NCI-H2107 treated with DMSO at 0.1 percent for 48 hours (cell line): ENCODE results near the gene LCMT1.
"Not testable (repeated sequence)": the region's sequence is repeated elsewhere in the genome, so short reads cannot be mapped to it uniquely, and the experiment has no call there.

Source experiments
- DNase-seq: peaks from one replicate; lab custom pipeline; 2025; ENCODE audit not compliant: unreplicated experiment; lab: John Stamatoyannopoulos, UW

LCMT1 gene

DNA sequence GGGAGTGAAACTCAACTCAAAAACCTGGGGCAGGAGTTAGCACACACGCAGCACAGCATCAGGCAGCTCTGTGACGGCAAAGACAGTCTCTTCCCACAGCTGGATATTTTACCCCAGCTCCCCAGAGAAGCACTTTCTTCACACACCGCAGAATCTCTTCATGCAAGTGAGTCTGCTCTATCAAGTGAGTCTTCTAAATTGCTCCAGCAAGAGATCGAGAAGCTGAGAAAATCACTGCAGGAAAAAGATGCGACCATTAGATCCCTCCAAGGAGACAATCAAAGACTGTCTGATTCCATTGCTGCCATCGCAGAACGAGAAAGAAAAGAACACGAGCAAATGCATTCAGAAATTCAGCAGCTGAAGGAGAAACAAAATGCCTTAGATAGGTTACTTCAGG is 16.9 kb upstream of the LCMT1 start:
- no peak for DNase-seq

DNA sequence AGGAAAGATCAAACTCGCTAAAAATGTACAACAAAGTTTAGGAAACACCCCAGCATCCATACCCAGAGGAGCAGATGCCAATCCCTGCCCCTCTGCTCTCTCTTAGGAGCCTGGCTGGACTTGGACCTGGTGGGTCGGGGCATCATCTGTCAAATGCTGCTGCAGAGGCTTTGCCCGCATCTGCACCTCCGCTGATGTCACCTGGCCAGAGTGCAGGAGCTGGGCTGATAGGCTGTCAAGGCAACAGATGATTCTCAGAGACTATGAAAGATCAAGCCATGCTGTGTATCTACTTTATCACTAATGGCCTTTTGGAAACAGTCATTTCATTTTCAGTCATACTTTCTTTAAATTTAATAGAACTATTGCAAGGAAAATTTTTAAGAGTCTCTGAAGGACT is 15.9 kb upstream of the LCMT1 start:
- no peak for DNase-seq

DNA sequence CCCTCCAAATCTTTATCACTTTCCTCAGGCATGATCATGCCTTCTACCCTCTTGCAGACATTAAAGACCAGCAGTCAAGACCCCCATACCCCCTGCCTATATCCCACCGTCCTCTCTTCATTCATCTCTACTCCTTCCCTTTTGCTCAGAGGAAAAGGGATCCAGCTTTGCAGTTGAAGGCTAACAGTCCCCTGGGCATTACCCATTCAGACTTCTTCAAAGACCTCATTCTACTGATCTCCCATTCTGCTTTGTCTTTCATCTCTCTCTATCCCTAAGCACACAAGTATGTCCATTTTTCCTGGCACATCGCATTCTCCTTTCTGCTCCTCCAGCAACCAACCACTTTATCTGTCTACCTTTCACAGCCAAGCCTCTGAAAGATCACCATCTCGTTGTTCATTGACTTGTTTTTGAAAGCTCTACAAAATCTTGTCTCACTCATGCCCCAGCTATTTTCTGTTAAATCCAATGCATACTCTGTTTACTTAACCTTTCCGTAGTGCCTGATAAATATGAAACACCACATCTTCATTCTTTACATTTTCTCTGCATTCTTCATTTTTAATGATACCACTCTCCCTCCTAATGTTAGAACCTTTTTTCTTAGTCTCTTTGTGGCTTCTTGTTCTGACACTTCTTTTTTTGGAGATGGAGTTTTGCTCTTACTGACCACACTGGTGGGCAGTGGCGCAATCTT is 14.1 kb upstream of the LCMT1 start:
- DNase-seq = no peak

DNA sequence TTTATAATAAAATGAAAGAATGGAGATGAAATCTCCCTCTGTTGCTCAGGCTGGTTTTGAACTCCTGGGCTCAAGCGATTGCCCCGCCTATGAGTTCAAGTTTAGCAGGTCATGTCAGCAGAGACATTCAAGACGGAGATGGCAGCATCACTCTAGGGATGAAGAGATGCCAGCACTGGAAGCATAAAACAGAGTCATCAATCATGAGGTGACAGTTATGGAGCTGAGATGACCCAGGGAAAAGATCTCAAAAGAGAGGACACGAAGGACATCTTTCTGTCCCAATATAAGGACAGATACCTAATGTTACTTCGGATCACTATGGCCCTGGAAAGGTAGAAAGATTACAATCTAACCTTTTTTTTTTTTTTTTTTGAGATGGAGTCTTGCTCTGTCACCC is 11.0 kb upstream of the LCMT1 start:
- no peak for DNase-seq

DNA sequence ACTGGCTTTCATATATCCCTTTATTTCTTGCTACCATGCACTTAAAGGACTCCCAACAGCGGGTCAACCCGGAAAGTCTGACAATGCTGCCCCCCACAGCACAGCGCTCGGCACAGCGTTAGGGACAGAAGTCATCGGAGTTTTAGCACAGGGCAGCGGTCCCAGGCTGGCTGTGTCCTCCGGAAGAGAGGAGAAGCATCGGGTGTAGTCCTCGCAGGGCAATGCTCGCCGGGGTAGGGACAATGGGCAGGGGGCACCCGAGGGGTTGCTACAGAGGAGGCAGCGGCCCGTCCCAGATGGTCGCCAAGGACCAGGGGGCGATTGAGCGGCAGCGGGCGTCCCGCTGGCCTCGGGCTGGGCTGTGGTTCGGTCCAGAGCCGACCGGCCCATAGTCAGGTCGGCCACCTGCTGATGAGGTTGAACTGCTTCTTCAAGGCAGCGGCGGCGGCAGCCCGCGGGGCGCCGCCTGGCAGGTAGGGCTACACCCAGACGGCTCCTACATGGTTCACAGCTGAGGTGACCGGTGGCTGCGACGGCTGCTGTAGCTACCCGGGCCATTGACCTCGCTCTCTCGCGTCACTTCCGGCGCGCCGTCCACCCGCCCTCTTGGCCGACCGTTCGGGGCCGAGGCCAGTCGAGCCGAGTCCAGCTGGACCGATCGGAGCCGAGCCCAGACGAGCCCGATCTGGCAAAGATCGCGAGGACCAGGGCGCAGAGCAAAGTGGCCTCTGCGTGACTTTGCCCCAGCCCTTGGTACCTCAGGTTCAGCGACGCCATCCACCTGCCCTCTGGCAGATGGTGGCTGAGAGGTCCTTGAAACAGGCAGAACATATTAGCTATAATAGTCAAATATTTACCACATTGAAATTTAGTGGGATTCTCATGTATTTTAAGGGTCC is 4.7 kb upstream of the LCMT1 start:
- peak; percentile 43 for DNase-seq

DNA sequence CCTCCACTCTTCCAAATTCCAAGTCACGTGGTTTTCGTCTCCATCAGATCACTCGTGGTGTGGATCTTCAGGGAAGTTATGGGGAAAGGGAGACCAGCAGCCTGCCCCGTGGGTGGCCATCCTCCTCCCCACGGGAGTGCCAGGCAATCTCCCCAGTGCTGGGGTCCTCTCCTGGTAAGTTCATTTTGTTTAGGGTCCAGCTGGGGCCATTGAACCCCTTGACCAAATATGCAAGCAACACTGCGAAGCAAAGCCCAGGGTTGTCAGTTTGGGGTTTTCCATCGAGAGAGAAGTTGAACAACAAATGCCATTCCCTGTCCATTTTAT is 4.1 kb upstream of the LCMT1 start:
- no peak for DNase-seq

DNA sequence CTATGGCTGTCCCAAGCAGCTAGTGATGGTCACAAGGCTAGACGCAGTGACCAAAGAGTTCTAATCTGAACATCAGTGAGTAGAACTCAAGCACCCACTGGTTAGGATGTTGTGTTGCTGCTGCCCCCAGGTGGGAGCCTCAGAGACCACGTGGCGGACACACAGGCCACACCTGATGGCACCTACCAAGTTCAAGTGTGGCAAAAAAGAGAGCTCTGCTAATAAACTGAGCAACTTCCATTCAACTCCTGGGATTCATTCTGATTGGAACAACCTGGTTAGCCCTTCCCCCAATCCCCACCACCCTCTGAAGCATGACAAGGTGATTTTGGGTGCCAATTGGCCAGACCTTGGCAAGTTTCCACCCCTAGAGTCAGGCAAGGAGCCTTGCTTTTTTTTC is 3.5 kb upstream of the LCMT1 start:
- no peak for DNase-seq

DNA sequence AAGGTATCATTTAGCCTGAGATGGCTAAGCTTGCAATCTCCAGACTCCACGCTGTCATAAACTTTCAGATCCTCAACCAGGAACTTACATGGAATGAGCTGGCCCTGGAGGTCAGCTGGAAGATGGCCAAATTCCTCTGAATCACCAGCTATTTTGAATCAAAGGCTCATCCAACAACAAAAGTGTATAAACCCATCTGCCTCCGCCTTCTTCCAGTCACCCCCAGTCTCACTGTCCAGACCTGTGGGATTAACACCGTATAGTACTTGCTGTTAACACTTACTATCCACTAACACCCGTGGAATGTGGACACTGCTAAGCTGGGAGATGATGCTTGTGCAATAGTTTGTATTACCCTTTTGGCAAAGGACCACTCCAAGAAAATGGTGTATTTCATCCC is 1.9 kb upstream of the LCMT1 start:
- no peak for DNase-seq

DNA sequence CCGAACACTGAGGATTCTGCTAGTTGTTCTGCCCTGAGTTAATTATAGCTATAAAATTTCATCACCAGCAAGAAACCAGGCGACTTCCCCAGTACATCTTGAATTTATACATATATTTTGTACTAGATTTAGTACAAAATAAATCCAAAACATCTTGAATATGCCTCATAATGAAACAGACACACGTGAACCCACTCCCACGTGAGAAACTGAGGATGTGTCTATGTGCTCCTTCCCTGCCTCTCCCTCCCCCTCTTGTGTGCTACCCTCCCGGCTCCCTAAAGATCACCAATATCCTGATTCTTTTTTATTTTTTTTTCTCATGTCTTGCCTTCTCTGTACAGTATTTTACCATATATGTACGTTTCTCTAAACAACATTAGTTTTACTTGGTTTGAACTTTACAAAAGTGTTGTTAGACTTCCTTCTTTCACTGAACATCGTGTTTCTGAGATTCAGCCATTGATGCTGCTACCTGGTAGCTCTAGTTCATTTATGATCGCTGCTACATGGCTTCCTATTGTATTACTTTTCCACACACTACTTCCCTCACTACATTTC is 1.1 kb upstream of the LCMT1 start:
- peak; percentile 23 for DNase-seq

DNA sequence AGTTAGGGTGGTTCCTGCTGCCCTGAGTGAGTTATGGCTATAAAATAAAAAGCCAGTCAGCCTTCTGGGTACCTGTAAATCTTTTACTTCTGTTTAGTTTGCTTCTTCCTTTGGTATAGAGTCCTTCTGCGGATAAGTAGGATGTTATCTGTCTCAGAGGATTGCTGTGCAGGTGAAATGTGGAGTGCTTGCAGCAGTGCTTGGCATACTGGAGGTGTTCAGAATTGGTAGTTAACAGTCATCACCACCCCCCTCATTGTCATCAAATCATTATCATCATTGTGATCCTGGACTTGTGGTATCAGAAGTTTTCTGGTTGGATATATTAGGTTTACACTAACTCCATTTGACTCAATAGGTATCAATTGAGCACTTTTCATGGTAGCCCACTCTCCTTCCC is 2.6 kb downstream of the LCMT1 start:
- DNase-seq = no peak

DNA sequence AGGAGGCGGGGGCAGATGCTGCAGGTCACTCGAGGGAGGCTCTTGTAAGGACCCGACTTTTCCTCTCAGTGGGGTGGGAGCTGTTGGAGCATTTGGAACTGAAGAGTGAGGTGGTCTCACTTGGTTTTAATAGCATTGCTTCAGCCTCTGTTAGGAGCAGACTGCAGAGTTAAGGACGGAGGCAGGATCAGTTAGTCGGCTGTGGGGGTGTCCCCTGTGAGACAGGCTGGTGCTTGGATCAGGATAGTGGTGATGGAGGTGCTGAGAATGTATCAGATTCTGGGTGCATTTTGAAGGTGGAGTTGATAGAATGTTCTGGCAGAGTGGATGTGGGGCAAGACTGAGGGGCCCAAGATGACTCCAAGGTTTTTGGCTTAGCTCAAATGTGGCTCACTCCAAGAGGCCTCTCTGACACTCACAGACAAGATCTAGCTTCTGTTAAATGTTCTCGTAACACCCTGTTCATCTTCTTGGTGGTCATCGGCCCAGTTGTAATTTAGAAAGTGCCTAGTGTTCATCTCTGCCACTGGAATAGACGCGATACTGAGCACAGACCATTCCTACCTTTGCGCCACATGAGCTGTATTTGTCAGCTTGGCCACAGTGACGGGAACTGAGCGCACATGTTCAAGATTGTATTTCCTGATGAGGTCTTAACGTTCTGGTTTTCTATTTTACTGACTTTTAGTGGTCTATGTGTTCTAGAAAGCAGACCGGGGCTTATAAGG is 7.5 kb downstream of the LCMT1 start:
- no peak for DNase-seq

DNA sequence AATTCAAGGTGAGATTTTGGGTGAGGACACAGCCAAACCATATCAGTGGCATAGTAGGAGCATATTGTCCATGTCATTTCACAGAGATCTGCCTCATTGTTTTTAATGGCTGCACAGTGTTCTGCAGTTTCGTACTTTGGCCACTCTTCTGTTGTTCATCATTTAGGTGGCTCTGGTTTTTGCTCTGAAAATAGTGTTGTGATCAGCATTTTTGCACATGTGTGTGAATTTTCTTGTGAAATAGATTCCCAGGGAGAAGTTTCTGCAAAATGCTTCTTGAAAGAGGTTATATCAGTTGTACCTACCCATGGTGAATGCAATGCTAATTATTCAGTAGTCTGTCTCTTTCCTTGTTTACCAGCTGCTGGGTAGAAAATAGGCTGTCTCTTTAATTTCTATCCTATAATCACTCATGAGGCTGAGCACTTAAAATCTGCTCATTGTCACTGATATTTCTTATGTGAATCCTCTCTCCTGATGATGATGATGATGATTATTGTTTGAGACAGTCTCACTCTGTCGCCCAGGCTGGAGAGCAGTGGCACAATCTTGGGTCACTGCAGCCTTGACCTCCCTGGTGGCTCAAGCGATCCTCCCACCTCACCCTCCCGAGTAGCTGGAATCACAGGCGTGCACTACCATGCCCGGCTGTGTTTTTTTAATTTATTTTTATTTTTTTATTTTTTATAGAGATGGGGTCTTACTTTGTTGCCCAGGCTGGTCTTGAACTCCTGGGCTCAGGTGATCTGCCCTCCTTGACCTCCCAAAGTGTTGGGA is 10.5 kb downstream of the LCMT1 start:
- DNase-seq = no peak

DNA sequence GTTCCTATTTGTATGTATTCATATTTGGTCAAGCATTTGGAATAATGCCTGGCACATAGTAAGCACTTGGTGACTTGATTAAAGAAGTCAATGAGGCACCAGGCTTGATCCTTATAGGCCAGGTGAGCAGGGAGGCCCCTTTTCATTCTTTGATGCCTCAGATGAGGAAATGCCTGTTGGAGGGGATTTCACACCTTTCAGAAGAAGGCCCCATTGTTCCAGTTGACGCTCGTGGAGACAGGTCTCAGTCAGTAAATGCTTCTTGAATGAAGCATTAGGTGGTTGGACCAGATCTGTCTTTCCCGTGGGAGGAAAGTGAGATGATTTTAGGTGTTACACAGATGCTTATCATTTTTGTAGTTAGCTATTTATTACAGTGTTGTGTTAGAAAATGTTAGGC is 13.0 kb downstream of the LCMT1 start:
- DNase-seq = no peak

DNA sequence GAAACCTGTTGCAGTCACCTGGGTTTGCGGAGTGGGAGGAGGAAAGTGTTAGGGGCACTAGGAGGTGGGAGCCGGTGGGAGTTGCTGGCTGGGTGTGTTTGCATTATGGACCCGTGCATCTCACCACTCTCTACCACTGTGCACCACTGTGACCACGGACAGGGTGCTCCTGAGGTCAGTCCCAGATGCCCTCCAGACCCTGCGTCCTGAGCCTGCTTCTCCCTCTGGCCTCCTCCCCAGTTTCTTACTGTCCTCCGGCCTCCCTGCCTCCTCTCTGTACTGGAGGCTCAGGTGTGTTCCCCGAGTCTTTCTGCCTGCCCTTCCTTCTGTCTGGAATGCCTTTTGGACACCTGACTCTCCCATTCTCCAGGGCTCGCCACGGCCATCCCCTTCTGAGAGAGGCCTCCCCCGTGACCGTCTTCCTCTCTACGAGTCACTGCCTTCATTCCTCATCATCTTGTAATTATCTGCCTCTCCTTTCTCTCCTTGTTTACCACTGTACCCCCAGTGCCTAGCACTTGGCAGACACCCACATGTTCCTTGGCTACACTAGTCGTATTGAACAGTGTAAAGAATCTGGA is 14.6 kb downstream of the LCMT1 start:
- DNase-seq = not testable (repeated sequence)

DNA sequence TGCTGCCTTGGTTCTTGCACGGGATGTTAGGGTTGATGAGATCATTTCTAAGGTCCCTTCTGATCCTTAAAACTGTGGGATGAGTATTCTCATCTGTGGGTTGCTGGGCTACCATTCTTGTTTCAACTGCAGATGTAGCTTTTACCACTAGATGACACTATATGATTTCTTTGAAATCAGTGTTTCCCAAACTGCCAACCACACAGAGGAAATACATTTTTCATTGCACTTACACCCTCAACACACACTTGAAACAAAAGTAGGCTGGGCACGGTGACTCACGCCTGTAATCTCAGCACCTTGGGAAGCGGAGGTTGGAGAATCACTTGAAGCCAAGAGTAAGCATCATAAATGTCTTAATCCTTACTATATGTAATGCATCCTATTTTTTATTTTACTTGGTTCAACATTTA is 15.3 kb downstream of the LCMT1 start:
- peak; percentile 32 for DNase-seq

DNA sequence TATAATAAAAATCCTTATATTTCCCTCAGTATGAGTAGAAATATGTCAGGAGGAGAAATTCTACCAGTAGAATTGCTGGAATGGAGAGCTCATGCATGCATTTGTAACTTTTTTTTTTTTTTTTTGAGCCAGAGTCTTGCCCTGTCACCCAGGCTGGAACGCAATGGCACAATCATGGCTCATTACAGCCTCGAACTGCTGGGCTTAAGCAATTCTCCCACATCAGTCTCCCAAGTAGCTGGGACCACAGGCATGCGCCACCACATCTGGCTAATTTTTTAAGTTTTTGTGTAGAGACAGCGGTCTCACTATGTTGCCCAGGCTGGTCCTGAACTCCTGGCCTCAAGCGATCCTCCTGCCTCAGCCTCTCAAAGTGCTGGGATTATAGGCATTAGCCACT is 21.2 kb downstream of the LCMT1 start:
- not testable (repeated sequence) for DNase-seq

DNA sequence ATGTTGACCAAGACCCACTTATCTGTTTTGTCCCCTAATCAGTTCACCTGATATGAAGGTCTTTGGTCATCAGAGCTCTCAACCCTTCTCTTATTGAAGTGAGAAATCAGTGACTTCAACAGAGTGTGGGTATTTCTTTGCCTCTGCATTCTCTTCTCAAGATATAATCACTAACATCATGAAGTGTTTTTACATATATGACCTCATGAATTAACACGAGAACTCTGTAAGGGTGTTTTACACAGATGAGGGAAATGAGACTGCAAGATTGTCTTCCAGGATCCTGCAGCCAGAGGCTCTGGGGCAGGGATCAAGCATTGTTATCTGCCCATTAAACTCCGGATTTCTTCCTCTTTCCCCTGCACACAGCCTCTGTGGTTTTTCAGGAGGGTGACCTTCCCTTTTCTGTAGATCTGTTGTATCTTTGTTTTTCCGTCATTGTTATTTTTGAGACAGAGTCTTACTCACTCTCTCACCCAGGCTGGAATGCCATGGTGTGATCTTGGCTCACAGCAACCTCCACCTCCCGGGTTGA is 22.7 kb downstream of the LCMT1 start:
- DNase-seq = no peak

DNA sequence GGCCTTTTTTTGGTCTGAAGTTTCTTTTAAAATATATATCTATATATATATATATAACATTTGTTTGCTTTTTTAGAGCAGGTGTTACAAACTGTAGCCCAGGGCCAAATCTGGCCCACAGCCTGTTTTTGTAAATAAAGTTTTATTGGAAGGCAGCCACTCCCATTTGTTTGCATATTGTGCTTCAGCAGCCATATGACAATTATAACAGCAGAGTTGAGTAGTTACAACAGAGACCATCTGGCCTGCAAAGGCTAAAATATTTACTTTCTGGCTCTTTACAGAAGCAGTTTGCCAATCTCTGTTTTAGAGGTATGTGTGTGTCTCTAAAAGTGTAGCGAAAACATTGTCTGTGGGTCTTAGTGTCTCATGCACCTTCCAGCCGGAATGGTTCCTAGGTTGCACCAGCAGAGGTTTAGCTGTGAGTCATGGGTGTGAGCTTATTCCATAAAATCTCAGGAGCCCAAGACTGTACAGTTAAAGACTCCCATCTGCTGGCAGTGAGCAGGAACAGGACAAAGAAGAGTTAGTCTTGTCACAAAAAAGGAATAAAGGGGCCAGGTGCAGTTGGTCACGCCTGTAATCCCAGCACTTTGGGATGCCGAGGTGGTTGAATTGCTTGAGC is 23.8 kb downstream of the LCMT1 start:
- DNase-seq = no peak

DNA sequence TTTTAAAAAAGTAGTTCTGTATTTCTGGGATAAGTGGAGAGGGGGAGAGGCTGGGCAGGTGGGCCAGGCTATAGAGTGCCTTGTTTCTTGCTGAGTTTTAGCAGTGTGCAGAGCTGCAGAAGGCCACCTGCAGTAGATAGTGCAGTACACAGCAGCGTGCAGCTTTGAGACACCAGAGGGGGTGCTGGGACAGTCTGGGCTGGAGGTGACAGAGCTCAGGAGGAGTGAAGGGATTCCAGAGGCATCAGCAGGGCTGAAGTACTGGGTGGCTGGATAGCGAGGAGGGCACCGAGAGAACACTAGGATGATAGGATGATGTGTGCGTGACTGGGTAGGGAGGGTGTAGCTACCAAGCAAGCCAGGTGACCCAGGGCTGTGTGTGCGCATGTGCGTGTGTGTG is 26.6 kb downstream of the LCMT1 start:
- DNase-seq = no peak

DNA sequence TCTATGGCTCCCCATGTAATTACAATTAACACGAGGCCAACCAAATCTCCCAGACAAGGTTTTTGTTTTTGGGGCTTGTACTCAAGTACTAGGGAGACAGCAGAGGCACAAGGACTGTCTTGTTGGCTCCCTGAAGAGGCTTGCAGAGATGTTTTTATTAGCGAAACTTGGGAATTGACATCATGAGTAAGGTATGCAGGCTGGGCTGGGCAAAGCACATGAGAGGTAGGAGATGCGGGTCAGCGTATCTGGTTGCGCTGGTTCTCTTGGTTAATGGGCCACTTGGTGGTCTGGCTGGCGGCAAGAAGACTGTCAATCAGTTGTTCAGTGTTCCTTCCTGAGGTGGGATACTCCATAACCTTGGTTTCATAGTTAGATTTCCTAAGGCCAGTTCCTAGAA is 28.9 kb downstream of the LCMT1 start:
- no peak for DNase-seq
